Measurements from ENCODE around the gene PCCA.

PCCA gene

DNA sequence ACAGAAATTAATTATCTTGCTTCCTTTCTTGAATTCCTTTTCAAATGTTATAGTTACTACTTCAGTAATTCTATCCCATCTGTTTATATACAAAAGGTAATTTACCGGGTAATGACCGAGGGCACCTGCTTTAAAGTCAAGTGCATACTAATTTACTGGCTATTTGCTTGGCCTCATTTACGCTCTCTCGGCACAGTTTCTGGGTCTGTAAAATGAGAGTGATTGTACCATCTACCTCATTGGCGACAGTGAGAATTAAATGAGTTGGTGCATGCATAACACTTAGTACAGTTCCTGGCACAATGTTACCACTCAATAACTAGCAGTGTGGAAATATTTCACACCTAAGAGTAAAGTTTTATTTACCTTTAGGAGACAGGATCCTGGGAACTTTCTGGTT lies 388.1 kb downstream of the PCCA start:
- DNase-seq: no peak

DNA sequence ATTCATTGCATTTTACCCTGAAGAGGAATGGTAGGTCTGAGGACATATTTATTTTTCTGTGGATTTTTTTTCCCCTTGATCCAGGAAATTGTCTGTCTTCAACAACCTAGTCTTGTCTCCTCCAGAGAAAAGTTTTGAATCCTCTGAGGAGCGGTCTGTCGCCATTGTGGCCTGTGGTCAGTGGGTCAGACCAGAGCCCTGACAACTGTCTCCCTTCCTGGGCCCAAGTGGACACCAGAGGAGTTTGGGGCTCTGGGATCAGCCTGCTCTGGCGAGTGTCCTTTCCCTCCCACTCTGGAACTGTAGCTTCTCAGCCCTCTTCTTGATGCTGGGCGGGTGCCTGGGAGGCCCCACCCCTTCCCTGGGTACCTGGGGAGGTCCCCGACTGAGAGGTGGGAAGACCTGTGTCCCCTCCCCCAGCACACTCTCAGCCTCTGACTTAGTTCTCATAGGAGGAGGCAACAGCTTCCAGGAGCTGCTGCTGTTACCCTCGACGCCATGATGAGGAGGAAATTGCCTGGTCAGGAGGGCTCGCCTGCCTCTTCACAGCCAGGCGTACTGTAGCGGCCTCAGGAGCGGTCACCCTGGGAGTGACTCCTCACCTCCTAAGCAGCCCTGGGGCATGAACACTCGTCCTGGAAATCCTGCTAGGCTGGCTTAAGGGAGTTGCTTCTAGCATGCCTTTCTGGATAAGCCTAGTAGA lies 389.4 kb downstream of the PCCA start:
- no peak for DNase-seq

DNA sequence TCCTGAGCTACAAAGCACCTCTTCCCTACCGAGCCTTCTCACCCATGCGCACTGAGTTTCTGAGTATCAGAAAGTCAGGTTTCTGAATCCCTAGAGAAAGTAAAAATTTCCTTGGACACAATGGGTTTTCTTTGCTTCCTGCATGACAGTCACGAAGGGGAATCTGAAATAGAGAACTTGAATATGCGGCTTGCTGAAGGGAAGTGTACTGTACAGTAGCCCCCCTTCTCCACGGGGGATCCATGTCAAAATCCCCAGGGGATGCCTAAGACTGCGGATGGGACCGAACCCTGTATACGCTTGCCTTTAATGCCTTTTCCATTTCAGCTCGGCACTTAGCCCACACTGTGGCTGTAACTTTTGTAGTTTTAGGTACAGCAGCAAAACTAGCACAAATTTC lies 391.8 kb downstream of the PCCA start:
- no peak for DNase-seq

DNA sequence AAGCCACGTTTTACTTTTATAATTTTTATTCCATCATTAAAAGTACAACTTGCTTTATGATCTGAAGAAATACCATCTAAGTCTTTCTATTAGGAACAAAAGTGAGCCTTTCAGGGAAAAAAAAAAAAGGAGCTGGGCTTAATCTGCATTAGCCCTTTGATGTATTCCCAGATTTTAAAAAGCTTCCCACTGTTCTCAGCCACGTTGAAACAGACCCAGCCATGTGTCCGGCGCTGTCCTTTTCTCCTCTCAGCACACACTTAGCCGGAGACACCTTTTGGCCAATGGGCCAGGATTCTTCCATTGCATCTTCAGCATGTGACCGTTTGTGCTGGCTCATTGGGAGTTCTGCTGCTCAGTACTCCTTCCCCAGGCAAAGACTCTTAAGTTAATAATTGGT lies 394.2 kb downstream of the PCCA start:
- DNase-seq: no peak

DNA sequence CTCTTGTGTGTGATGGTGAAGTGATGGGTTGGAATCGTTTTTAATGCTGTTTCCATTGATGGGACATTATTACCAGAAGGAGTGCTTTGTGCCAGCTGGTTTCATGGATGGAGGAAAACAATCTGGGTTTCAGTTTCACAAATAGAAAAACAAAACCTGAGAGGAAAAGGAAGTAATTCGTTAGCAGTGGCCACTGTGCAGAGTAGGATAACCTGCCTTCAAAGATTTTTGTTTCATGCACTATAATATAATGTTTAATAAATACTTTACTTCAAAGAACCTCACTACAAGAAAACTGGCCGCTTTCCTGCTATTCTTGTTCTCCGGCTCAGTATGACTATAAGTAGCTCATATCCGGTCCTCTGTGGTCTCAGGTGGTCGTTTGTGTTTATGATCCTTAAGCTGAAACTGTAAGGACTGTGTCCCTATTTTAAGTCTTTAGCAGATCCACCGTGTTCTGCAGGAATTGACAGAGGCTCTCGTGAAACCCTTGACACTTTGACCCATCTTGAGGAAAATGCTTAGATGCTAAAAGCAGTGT lies 395.0 kb downstream of the PCCA start:
- no peak for DNase-seq

DNA sequence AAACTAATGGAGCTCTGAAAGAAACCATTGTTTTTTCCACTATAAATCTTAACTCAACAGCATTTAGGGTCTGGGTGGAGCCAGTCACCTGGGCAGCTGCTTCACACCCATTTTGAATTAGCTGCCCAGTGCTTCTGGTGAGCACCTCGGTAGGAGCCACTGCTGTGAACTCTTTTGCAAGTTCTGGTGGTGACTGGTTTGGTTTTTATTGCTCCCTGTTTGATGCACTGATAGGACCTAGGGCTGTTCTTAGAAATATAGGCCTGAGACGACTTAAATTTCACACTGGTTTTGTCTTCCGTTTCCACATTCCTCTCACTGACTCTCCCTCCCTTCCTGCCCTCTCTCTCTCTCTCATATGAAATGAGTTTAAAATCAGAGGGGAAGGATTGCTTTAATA lies 395.8 kb downstream of the PCCA start:
- DNase-seq: no peak

DNA sequence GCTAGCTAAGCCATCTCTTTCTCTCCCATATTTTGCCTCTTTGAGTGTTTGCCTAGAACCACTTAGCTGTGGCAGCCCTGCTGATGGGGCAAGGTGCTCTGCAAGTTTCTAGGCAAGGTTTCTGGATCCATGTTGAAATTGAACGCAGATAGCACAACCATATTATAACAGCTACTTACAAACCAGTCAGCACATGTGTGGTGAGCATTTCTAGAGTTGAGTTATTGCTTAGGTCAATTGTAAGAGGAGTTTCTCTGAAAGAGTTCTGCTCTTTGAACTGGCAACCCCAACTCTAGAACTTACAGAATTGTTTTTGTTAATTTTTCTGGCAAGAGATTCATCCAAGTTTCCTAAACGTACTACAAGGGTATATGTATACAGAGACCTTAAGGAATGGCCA lies 396.4 kb downstream of the PCCA start:
- DNase-seq: no peak

DNA sequence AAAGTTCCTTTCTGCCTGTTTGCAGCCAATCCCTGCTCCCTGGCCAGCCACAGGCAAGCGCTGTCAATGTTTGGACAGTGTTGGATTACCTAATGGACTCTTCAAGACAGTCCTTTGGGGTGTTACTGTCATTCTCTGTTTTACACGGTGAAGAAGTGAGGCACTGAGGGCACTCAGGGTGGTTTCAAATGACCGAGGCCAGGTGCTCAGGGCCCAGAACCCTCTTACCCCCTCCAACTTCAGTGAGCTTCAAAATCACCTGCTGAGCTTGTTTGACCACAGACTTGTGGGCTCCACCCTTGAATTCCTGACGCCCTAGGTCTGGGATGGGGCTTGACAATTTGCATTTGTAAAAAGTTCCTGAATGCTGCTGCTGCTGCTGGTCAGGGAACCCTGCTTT lies 401.8 kb downstream of the PCCA start:
- DNase-seq: no peak

DNA sequence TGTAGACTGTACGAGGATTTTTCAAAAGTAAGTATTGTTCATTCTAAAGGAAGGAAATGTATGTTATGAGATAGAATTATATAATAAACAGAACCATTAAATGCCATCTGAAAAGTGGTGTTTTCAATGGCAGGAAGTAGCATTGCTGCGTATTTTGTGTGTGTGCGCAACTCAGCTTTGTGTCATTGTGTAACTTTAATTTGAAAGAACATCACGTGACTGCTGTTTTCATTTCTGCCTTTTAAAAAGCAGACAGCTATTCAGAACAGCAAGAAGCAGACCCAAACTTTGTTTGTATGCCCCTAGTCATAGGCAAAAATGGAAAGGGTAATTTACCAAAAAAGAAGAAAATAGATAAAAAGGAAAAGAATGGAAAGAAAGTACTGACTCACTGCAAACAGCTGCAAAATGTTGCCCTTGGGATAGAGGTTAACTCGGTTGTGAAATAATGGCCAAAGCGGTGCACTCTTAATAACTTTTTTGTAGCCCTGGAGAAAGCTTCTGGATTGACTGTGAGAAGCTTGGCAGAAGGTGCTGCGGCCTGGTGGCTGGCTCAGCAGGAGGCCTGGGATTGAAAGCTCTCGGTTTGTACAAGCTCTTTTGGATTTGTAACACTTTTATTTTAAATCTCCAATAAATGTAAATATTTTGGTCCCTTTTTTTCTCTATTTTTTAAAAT lies 402.4 kb downstream of the PCCA start:
- DNase-seq: peak; percentile 27 to 48

DNA sequence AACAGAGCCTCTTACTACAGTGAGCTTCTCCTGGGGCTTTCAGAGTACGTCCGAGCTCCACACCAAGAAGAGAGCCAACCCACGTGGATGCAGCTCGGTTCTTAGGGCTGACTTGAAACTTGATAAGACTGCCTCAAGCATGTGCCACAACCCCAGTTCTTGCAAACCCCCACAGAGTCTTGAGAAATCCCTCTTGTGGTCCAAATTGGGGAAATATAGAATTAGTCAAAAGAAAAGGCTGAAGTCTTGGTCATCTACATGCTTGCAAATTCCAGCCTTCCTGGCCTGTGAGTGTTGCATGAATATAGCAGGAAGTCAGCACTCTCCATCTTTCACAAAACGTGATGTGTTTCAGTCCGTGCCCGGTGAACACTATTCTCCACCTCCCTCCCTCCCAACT lies 404.5 kb downstream of the PCCA start:
- peak; percentile 90 to 93 for DNase-seq

DNA sequence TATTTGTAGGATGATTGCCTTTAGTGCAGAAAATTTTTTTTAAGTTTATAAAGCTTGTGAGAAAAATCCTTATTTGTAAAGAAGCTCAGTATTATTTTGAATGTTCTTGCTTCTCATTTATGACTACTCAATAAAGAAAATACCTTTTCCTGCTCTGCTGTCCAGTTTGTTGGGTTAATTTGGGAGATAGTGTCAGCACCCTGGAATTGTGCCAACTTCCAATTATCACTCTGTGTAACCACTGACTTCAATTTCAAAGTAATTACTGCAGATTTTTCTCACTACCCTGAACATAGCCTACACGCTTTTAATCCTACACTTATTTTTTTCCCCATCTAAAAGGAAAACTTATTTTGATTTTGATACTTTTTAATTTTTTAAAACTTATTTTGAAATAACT lies 406.6 kb downstream of the PCCA start:
- no peak for DNase-seq

DNA sequence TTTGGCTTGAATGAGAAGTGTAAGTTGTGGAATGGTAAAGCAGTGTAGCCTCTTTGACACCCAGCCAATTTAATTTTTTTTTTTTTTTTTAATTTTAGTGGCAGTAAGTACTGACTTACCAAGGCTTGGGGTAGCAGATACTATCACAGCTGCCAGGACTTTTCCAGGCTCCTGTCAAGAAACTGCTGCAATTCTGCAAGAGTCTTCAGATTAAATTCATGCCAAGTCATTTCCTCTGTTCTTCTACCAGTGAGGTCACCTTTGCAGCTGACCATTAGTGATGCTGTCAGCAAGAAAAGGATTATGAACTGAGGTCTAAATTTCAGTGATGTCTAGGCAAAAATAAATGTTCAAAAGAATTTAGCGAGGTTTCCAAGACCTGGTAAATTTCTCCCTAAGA lies 408.5 kb downstream of the PCCA start:
- peak; percentile 33 to 60 for DNase-seq

DNA sequence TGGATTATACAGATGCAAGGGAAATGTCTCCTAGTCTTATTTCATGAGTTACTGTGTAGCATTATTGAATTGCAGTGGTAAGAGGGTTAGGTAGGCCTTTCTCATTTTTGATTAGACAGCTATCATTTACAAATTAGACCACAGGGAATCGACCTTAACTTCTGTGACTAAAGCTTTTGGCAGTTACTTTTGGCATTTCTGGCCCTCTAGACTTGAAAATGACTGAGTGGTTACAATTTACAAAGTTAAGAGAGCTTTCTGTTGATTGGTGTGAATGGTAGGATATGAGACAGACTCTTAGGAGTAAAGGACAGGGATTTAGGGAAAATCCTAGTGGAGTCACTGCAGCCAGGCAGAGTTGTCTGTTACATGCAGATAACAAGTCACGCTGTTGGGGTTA lies 413.6 kb downstream of the PCCA start:
- DNase-seq: no peak

DNA sequence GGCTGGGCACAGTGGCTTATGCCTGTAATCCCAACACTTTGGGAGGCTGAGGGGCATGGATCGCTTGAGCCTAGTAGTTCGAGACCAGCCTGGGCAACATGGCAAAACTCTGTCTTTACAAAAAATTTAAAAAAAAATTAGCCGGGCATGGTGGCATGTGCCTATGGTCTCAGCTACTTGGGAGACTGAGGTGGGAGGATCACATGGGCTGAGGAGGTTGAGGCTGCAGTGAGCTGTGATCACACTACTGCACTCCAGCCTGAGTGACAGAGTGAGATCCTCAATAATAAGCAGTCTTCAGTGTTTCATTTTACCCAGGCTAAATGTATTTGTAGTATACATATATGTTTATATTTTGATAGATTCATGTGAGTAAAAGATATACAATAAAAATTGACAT lies 414.7 kb downstream of the PCCA start:
- DNase-seq: no peak

DNA sequence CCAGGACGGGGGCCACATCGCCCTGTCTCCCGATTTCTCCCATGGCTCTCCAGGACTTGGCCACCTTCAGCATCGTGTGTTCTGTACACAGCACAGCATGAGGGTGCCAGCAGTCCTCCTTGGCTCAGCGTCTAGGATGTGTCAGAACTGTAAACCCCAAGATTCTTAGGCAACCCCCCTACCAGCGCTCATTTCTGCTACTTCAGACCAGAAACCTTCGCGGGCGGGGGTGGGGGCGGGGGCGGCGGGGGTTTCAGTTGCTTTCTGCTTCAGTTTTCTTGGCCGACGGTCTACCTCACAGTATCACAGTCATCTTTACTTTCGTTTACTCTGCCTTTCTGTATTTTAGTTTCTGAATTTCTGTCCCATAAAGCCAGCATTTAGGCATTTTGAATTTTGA lies 417.3 kb downstream of the PCCA start:
- DNase-seq: no peak

DNA sequence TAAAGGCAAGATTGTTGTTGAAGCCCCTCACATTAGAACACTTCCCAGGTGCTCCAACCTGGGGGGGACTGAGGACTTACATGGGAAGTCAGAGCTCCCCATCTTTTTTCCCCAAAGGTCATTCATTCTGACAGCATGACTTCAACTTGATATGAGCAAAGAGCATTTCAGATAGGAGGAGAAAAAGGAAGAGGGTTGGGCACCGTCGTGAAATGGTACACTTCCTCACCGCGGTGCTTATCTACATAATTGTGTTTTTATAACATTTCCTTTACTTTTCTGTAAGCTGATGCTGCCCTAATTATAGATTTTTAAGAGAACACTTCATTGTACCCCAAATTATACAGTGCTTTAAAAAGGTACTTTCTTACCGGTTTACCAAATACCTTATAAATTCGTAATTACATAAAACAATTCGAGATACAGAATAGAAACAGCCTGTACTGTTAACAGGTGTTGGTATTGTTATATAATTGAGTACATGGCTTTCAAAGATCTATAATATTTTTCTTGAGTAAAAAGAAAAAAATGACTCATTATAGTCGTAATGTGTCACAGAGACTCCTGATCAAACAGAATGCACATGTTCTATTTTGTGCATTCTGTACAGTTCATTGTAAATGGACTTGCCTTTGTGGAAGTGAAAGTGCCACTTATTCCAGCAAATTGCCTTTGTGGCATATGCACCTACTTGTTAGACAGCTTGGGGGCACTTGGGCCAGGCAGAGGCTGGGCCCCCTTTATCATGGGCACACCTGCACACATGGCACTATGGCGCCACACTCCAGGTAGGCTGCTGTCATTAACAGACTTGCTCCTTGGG lies 417.9 kb downstream of the PCCA start:
- no peak for DNase-seq

DNA sequence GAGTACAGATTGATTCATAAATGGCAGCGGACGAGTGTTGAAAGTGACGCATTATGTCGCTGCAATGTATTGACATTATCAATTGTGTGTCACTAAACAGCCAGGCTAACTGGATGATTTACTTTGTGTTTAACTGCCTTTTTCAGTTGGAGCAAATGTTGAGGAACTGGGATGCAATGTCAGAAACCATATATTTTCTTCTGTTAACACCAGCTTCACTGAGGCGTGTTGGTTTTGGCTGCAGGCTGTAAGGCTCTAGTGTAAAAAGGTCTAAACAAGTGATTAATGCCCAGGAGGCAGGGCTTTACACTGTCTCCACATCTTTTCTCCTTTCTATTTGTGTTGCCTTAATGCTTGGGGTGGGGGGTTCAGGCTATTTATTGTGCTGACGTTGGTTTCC lies 419.6 kb downstream of the PCCA start:
- no peak for DNase-seq

DNA sequence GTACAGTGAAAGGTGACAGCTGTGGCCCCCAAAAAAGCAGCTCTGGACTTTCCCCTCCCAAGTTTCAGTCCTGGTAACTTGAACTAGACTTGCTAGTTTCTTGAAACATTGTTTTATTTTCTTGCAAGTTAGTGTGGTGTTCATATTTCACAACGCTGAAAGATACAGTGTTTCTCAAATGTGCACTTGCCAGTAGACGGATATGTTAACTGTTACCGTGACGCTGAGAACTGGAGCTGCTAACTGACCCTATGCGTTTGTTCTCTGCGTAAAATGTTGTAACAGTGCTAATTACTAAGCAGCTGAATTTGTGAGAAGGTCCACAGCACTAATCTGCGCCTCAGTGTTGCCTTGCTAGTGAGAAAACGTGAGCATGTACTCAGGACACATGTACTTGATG lies 420.1 kb downstream of the PCCA start:
- DNase-seq: no peak

DNA sequence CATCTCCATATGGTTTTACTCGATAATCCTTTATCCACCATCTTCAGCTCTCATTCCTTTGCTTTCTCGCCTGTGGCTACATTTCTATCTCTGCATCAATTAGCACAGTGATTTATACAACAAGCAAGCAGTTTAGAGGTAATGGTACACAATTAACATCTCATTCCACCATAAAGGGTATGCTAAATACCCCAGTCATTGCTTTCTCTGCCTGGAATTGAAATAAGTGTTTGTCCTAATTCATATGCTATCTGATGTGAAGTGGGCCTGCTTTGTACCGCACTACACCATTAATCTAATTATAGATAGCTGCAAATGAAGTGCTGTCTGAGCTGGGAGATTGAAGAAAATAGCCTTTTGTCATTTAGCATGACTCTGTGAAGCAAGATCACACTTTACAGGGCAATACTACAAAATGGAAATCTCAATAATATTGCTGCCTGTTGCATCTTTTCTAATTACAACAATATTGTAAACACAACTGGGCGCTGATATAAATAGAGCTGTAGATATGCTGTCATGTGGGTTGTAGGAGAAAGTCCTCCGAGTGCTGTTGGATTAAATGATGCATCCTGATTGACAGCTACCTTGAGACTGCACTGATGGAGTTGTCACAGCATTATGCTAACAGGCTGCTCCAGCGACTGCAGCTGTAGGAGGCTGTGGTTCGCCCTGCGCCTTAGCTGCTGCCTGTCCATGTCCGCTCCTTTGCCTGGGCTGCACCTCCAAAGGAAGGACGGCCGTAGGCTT lies 421.5 kb downstream of the PCCA start:
- DNase-seq: no peak

DNA sequence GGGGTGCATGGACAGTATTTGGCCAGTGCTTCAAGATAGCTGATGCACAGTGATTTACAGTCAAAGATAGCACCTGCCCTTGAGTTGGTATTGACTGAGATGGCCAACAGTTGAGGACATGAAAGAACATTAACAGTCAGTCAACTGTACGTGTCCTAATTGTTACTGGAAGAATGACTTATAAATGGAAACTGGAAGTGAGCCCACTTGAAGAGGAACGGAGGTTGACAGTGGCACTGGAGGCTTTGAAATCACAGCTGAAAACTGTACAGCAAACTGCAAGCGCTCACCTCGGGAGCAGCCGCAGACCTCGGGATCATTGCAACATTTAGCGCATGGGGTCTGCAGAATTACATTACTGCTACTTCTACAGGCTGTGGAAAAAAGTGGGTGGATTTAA lies 422.6 kb downstream of the PCCA start:
- DNase-seq: no peak

DNA sequence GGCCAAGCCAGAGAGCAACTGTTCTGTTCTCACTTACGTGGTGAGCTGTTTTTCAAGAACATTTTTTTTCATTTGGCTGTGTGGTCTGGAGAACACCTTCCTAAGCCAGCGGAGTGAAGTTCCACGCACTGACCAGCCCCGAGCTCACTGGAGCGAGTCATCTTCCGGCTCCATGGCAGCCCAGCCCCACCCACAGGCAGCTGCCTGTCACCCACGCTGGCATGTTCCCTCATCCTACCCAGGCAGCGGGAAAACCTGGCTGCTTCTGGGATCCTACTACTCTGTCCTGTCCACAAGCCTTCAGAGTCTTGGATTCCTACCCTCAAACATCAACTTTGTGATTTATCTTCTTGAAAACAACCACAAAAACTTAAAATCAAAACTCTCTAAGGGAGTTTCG lies 423.5 kb downstream of the PCCA start:
- DNase-seq: no peak

DNA sequence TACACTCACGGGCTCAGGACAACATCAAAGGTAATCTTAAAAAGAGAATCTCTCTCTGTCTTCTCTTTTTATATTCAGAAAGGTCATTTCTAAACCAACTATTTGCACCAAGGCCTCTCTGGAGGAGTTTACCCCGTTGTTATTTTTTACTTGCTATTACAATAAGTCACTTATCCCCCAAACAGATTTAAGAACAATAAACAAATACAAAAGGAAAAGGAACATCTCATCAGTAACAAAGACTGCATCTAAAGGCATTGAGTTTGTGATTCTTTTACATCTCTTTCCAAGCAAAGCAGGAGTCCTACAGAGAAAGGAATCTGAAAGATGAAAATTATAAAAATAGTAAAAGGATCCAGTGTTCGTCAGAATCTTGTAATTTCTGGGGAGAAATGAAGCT lies 424.3 kb downstream of the PCCA start:
- DNase-seq: no peak

Data from AML-193 (cell line).